ENCODE results near the gene PAK5.

The PAK5 gene

DNA sequence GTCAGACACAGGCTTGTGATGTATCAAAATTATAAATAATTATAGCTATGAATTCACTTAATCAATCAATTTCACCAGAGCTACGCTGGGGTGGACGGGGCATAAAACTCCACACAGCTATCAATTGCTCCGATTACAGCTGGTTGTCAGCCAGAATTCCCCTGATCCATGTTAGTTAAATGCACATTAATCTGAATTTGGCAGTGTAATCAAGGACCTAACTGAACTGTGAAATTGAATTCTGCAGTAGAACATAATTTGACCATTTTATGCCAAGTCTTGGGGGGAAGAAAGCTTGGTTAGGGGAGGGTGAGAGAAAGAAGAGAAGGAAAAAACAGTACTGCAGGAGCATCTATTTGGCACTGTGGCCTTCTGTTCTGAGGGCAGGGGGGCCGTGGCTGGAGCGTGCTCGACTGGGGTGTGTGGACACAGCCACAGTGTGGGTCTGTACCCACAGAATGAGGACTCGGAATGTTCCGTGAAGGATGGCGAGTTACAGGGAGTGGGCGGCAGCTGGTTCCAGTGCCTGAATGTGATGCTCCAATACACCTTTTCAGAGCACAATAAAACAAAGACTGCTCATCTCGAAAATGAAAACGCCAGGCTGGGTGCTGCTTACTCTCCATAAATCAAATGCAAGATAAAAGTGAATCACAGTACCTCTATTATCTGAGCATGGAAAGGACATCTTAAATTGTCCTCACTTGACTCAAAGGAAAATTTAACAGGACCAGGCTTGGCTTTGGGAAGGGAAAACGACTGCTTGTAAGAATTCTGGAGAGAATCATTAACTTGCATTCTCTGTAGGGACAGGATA is 265.3 kb downstream of the PAK5 start:
- peak overlapping the region; percentile 14 for H3K4me3 ChIP-seq (ENCODE audit: low read depth, low read length)
- H3K9me3 ChIP-seq (ENCODE audit: control insufficient read depth, insufficient read depth, low read length) = no peaks in the 10 kb centered on the region
- no peak overlapping the region for H3K9ac ChIP-seq (ENCODE audit: low read depth, low read length)
- H3K27me3 ChIP-seq (ENCODE audit: control insufficient read depth, insufficient read depth, low read length) = peaks cover 27% of the 10 kb centered on the region
- no peaks in the 10 kb centered on the region for H3K36me3 ChIP-seq (ENCODE audit: control insufficient read depth, insufficient read depth, low read length)
- peaks cover 42% of the 10 kb centered on the region for H3K4me1 ChIP-seq (ENCODE audit: control insufficient read depth, insufficient read depth, low read length)

DNA sequence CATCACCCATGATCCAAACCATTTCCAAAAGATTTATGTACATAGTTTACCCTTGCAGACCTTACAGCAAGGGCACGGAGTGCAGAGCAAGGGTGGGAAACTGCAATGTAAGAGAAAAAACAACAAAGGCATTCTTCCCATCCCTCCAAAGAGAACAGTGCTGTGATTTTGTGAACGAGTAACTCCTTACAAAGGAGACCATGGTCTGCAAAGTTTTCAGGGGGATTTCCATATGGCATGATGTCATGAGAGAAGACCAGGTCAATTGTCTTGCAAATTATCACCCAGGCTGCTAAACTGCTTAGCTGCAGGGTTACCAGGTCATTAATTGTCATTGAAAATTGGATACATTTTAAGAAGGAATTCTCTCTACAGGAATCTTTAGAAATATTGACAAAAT is 266.2 kb downstream of the PAK5 start:
- H3K9me3 ChIP-seq (ENCODE audit: control insufficient read depth, insufficient read depth, low read length) = no peaks in the 10 kb centered on the region
- peaks cover 42% of the 10 kb centered on the region for H3K4me1 ChIP-seq (ENCODE audit: control insufficient read depth, insufficient read depth, low read length)
- peaks cover 27% of the 10 kb centered on the region for H3K27me3 ChIP-seq (ENCODE audit: control insufficient read depth, insufficient read depth, low read length)
- no peaks in the 10 kb centered on the region for H3K36me3 ChIP-seq (ENCODE audit: control insufficient read depth, insufficient read depth, low read length)
- peak overlapping the region; percentile 16 for H3K4me3 ChIP-seq (ENCODE audit: low read depth, low read length)
- no peak overlapping the region for H3K9ac ChIP-seq (ENCODE audit: low read depth, low read length)

DNA sequence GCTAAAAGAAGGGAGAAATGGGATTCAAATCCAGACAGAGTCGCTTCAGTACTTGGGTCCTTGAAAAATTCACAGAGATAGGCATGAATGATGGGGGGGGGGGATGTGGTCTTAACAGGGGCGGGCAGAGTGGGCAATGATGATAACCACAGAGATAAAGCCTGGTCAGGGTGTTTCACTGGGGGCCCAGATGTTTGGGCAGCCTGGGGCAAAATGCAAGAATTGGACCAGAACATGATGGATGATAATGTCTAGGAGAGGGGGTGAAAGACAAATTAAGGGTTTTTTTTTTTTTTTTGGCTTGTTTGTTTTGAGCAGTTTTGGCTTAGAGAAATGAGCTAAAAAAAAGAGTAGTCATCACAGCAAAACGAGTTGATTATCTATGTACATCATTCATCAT is 267.1 kb downstream of the PAK5 start:
- no peaks in the 10 kb centered on the region for H3K9me3 ChIP-seq (ENCODE audit: control insufficient read depth, insufficient read depth, low read length)
- peaks cover 40% of the 10 kb centered on the region for H3K4me1 ChIP-seq (ENCODE audit: control insufficient read depth, insufficient read depth, low read length)
- no peaks in the 10 kb centered on the region for H3K36me3 ChIP-seq (ENCODE audit: control insufficient read depth, insufficient read depth, low read length)
- no peak overlapping the region for H3K4me3 ChIP-seq (ENCODE audit: low read depth, low read length)
- peaks cover 27% of the 10 kb centered on the region for H3K27me3 ChIP-seq (ENCODE audit: control insufficient read depth, insufficient read depth, low read length)
- no peak overlapping the region for H3K9ac ChIP-seq (ENCODE audit: low read depth, low read length)

DNA sequence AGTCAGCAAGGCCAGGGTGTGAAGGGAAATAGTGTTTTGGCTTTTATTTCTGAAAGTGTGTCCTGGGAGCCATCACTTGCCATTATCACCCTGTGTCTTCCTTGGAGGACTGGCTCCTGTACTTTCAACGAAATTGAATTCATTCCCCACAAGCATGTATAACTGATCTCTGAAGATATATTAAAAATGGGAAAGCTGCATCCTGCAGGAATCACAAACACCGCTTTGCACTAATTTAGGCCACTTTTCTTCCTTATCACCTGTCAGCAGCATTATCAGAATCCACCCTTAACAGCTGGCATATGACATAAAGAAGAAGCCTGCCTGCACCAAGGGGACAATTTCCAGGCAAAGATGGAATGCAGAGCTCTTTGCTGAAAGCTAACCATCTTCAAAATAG is 268.3 kb downstream of the PAK5 start:
- Histone ChIP-seq H3K4me3 (ENCODE audit: low read depth, low read length) (no peak overlapping the region), H3K27me3 (ENCODE audit: control insufficient read depth, insufficient read depth, low read length) (peaks cover 17% of the 10 kb centered on the region), H3K9me3 (ENCODE audit: control insufficient read depth, insufficient read depth, low read length) (no peaks in the 10 kb centered on the region), H3K9ac (ENCODE audit: low read depth, low read length) (no peak overlapping the region), H3K36me3 (ENCODE audit: control insufficient read depth, insufficient read depth, low read length) (no peaks in the 10 kb centered on the region), H3K4me1 (ENCODE audit: control insufficient read depth, insufficient read depth, low read length) (peaks cover 32% of the 10 kb centered on the region)

DNA sequence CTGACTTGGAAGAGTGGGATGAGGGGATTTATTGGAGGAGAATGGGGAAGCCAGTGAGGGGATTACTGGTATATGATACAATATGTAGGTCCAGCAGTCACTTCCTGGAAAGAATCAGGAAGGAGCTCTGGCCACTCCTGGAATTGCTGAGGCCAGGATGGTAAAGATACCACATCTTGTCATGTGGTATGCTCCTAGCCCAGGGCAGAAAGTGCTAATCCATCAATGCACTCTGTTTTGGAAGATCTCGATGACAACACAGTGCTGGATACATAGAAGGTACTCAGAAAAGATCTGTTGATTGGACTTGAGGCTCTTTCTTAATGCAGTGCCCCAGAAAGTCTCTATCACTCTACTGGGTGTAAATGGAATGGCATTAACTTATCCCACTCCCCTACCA is 271.9 kb downstream of the PAK5 start:
- H3K4me3 ChIP-seq (ENCODE audit: low read depth, low read length) = no peak overlapping the region
- no peak overlapping the region for H3K9ac ChIP-seq (ENCODE audit: low read depth, low read length)
- no peaks in the 10 kb centered on the region for H3K27me3 ChIP-seq (ENCODE audit: control insufficient read depth, insufficient read depth, low read length)
- H3K36me3 ChIP-seq (ENCODE audit: control insufficient read depth, insufficient read depth, low read length) = no peaks in the 10 kb centered on the region
- peaks cover 5% of the 10 kb centered on the region for H3K4me1 ChIP-seq (ENCODE audit: control insufficient read depth, insufficient read depth, low read length)
- H3K9me3 ChIP-seq (ENCODE audit: control insufficient read depth, insufficient read depth, low read length) = no peaks in the 10 kb centered on the region

DNA sequence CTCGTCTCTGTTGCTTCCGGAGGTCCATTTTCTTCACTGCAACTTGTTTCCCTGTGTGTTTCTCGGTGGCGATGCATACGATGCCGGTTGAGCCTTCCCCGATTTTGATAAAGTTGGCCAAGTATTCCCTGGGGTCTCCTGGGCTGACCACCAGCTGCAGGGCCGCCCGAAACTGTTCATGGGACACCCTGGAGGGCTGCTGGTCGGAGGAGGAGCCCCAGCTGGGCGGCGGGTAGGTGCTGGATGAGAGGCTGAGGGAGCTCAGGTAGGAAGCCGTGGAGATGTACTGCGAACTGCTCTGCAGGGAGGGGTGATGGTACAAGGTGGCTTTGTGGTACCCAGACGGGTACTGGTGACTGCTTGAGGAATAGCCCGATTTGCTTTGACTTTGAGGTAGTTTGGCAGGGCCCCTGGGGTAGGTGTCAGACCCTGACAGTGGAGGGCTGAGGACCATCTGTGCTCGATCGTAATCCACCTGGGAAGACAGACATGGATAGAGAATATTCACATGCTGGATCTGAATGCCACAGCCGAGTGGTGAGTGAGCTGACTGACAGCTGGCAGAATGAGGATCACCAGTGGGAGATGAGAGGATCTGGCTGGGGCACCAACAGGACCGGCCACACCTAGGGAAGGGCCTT is 272.8 kb downstream of the PAK5 start:
- H3K4me1 ChIP-seq (ENCODE audit: control insufficient read depth, insufficient read depth, low read length) = no peaks in the 10 kb centered on the region
- no peaks in the 10 kb centered on the region for H3K9me3 ChIP-seq (ENCODE audit: control insufficient read depth, insufficient read depth, low read length)
- H3K4me3 ChIP-seq (ENCODE audit: low read depth, low read length) = no peak overlapping the region
- H3K9ac ChIP-seq (ENCODE audit: low read depth, low read length) = no peak overlapping the region
- no peaks in the 10 kb centered on the region for H3K36me3 ChIP-seq (ENCODE audit: control insufficient read depth, insufficient read depth, low read length)
- H3K27me3 ChIP-seq (ENCODE audit: control insufficient read depth, insufficient read depth, low read length) = no peaks in the 10 kb centered on the region

DNA sequence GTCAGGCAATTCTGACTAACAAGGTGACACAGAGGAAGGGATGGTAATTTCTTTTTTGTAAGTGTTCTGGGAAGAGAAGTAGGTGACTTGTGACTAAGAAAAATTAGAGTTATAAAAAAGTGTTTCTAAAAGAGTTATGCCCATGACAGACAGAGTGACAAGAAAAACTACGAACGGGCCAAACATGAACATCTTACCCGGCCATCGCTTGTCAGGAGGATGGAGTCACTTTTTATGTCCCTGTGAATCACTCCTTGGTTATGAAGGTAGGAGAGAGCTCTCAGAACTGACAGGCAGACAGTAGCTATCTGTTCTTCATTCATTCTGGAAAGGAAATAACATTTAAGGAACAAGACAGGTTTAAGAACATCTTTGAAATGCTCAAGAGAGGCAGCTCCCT is 281.5 kb downstream of the PAK5 start:
- H3K27me3 ChIP-seq (ENCODE audit: control insufficient read depth, insufficient read depth, low read length) = no peaks in the 10 kb centered on the region
- no peaks in the 10 kb centered on the region for H3K9me3 ChIP-seq (ENCODE audit: control insufficient read depth, insufficient read depth, low read length)
- H3K9ac ChIP-seq (ENCODE audit: low read depth, low read length) = no peak overlapping the region
- H3K4me3 ChIP-seq (ENCODE audit: low read depth, low read length) = no peak overlapping the region
- H3K4me1 ChIP-seq (ENCODE audit: control insufficient read depth, insufficient read depth, low read length) = no peaks in the 10 kb centered on the region
- no peaks in the 10 kb centered on the region for H3K36me3 ChIP-seq (ENCODE audit: control insufficient read depth, insufficient read depth, low read length)

DNA sequence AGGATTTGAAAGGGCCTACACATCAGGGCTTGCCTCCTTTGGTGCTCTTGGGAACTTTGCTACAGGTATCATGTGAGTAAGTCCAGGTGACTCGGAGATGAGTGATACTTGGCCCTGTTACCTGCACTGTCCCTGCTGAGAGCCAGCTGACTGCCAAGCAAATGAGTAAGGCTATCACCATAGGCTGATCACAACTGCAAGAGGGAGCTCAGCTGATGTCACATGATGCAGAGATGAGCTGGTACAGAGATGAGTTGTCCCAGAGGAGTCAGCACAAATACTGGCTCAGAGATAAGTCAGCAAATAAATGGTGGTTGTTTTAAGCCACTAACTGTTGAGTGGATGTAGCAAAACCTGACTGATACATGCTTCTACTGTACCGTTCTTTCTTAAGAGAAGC is 283.1 kb downstream of the PAK5 start:
- Histone ChIP-seq H3K4me1 (ENCODE audit: control insufficient read depth, insufficient read depth, low read length) (no peaks in the 10 kb centered on the region), H3K27me3 (ENCODE audit: control insufficient read depth, insufficient read depth, low read length) (no peaks in the 10 kb centered on the region), H3K4me3 (ENCODE audit: low read depth, low read length) (no peak overlapping the region), H3K9me3 (ENCODE audit: control insufficient read depth, insufficient read depth, low read length) (no peaks in the 10 kb centered on the region), H3K9ac (ENCODE audit: low read depth, low read length) (no peak overlapping the region), H3K36me3 (ENCODE audit: control insufficient read depth, insufficient read depth, low read length) (no peaks in the 10 kb centered on the region)

DNA sequence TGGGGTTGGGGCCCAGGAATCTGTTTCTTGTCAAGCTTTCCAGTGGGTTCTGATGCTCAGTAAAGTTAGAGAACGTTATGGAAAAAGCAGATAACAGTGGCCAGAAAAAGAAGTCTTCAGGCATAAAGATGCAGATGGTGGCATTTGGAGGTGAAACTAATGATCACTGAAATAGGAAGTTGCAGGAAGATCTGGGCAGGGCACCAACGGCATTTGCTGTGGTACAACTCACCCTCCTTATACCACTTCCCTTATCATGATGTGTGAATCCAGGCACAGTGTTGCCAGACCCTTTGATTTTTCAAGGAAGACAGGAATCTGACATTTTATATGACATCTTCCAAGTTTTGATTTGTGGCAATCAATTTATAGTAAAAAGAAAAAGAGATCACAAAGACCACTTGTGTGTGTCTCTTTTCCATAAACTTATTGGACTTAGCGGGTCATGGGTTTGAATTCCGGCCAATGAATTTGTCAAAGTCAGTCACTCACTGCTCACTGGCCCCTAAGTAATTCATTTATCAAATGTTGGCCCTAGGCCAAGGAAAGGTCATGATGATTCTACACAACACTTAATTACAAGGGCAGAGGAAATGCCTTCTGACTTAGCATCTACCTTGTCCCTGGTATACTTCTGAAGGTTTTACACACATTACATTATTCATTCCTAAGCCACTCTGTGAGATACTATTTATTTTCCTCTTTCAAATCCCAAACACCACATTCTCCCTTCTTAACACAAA is 286.9 kb downstream of the PAK5 start:
- Histone ChIP-seq H3K9ac (ENCODE audit: low read depth, low read length) (no peak overlapping the region), H3K27me3 (ENCODE audit: control insufficient read depth, insufficient read depth, low read length) (no peaks in the 10 kb centered on the region), H3K4me3 (ENCODE audit: low read depth, low read length) (no peak overlapping the region), H3K36me3 (ENCODE audit: control insufficient read depth, insufficient read depth, low read length) (no peaks in the 10 kb centered on the region), H3K4me1 (ENCODE audit: control insufficient read depth, insufficient read depth, low read length) (no peaks in the 10 kb centered on the region), H3K9me3 (ENCODE audit: control insufficient read depth, insufficient read depth, low read length) (no peaks in the 10 kb centered on the region)

DNA sequence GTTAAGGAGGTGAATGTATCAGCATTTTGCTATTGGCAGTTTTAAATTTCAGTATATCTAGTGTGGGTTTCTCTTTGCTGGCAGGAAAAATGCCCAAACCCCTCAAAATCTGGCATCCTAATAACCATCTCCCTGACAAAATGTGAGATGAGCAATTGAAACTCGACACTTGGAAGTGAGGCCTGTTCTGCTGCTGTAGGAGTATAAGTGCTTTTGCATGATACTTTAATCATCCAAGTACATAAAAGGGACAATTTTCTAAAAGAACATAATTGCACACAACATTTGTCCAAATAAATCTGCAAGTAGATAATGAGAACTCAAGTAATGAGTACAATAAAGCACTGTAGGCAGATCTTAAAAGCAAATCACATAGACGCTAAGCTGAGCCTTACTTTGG is 288.0 kb downstream of the PAK5 start:
- no peaks in the 10 kb centered on the region for H3K36me3 ChIP-seq (ENCODE audit: control insufficient read depth, insufficient read depth, low read length)
- H3K9me3 ChIP-seq (ENCODE audit: control insufficient read depth, insufficient read depth, low read length) = no peaks in the 10 kb centered on the region
- no peaks in the 10 kb centered on the region for H3K27me3 ChIP-seq (ENCODE audit: control insufficient read depth, insufficient read depth, low read length)
- no peak overlapping the region for H3K9ac ChIP-seq (ENCODE audit: low read depth, low read length)
- no peaks in the 10 kb centered on the region for H3K4me1 ChIP-seq (ENCODE audit: control insufficient read depth, insufficient read depth, low read length)
- no peak overlapping the region for H3K4me3 ChIP-seq (ENCODE audit: low read depth, low read length)

DNA sequence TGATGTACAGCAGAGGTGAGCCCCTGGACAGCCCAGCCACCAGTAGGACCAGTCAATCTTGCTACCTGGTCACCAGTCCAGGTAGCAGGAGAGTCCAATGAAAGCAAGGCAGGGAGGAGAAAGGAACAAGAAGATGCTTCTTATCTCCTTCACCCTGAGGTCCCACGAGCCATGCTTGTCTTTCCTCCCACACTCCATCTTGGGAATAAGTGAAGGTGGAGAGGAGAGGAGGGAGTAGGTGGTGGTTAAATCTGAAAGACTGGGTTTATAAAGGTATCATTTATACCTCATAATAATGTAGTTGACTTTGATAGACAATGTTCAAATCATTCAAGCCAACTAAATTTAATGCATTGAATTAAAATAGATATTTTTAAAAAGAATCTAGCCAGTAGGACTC is 288.6 kb downstream of the PAK5 start:
- no peaks in the 10 kb centered on the region for H3K4me1 ChIP-seq (ENCODE audit: control insufficient read depth, insufficient read depth, low read length)
- H3K36me3 ChIP-seq (ENCODE audit: control insufficient read depth, insufficient read depth, low read length) = no peaks in the 10 kb centered on the region
- no peaks in the 10 kb centered on the region for H3K9me3 ChIP-seq (ENCODE audit: control insufficient read depth, insufficient read depth, low read length)
- H3K27me3 ChIP-seq (ENCODE audit: control insufficient read depth, insufficient read depth, low read length) = no peaks in the 10 kb centered on the region
- no peak overlapping the region for H3K9ac ChIP-seq (ENCODE audit: low read depth, low read length)
- no peak overlapping the region for H3K4me3 ChIP-seq (ENCODE audit: low read depth, low read length)

DNA sequence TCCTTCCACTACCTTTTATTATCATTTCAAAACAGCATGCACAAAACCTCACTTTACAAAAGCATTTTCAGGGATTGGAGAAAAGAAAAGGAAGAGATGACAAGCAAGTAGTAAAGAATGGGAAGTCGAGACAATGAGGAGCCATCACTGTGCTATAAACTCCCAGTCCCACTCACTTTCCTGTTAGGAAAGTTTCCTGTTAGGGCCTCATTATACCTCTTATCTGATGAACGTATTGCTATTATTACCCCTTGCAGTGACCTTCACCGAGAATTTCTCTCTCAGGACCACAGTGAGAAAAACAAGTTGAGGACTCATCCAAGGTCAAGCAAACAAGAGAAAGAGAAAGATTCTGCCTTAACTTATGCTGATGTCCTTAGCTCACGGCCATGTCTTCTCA is 295.7 kb downstream of the PAK5 start:
- H3K27me3 ChIP-seq (ENCODE audit: control insufficient read depth, insufficient read depth, low read length) = no peaks in the 10 kb centered on the region
- no peaks in the 10 kb centered on the region for H3K4me1 ChIP-seq (ENCODE audit: control insufficient read depth, insufficient read depth, low read length)
- H3K4me3 ChIP-seq (ENCODE audit: low read depth, low read length) = no peak overlapping the region
- H3K9me3 ChIP-seq (ENCODE audit: control insufficient read depth, insufficient read depth, low read length) = no peaks in the 10 kb centered on the region
- no peak overlapping the region for H3K9ac ChIP-seq (ENCODE audit: low read depth, low read length)
- no peaks in the 10 kb centered on the region for H3K36me3 ChIP-seq (ENCODE audit: control insufficient read depth, insufficient read depth, low read length)

Data from iPS-15b (cell line).